IgD-negative memory B cell (primary cell): Measurements from ENCODE around the gene RAD51B. TPM values are rescaled to one million over a fixed set of nuclear protein-coding genes. Genes with fewer than 3 reads are reported as not detected.
A peak's percentile ranks its signal among the peaks of the same experiment; 100 is the strongest.

Experiments used
- H3K27ac Mint-ChIP-seq, 3 donors: one replicate each; pipeline ENCODE4 v1.8.0; 2020 to 2022; ENCODE audit warnings: mild to moderate bottlenecking in 3 of 3, mixed read lengths in 3 of 3, moderate library complexity in 1 of 3
- H3K27me3 Mint-ChIP-seq: one replicate; pipeline ENCODE4 v1.8.0; 2021; ENCODE audit warnings: mixed read lengths
- H3K36me3 Mint-ChIP-seq: one replicate; pipeline ENCODE4 v1.8.0; 2020; ENCODE audit warnings: mild to moderate bottlenecking, mixed read lengths
- H3K4me1 Mint-ChIP-seq, 3 donors: one replicate each; pipeline ENCODE4 v1.8.0; 2020 to 2022; ENCODE audit warnings: mixed read lengths in 3 of 3, mild to moderate bottlenecking in 1 of 3
- H3K4me3 Mint-ChIP-seq, 4 donors: one replicate each; pipeline ENCODE4 v1.8.0; 2020 to 2022; ENCODE audit warnings: mild to moderate bottlenecking in 4 of 4, mixed read lengths in 4 of 4, moderate library complexity in 3 of 4
- H3K9me3 Mint-ChIP-seq, 3 donors: one replicate each; pipeline ENCODE4 v1.8.0; 2020 to 2021; ENCODE audit warnings: mixed read lengths in 3 of 3, mild to moderate bottlenecking in 1 of 3
- polyA plus RNA-seq: library from polyadenylated mRNA; unstranded; fragments of 300-500 nt; fragmentation: Illumina TruSeq; gene quantifications from one replicate; pipeline ENCODE4 v1.2.3, GENCODE V29; 2021

The RAD51B gene
- polyA plus RNA-seq, 1 donor from 2014 or later = 24.9 TPM

DNA sequence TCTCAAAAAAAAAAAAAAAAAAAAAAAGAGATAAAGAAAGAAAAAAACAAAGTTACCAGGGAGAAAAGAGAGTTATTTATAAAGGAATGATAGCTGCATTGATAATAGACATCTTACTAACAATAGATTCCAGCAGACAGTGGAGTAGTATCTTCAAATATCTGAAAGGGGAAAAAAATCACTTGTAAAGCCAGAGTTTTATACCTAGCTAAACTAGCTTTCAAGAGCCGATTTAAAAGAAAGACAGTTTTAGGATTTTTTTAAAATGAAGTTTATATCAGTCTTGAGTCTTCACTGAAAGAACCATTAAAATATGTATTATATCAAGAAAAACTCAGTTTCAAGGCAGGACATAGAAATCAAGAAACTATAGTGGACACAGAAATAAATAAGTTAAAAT lies 710.9 kb downstream of the RAD51B start:
- no peaks in the 10 kb centered on the region for H3K27me3 Mint-ChIP-seq
- H3K27ac Mint-ChIP-seq = no peak overlapping the region
- peaks cover 4% of the 10 kb centered on the region for H3K36me3 Mint-ChIP-seq

DNA sequence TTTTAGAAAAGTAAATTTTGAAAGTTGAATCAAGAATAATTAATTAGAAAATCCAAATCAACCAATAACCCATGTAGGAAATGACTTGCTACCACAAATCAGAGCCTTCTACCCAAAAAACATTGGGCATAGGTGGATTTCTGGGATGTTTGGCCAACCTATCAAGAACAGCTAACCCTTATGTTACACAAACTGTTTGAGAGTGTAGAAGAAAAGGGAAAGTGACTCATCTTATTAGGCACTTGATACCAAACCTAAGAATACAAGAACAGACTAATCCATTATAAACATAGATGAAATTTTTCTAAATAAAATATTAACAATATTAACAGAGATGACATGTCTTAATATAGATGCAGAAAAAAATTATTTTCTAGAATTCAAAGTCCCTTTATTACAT lies 712.9 kb downstream of the RAD51B start:
- Mint-ChIP-seq H3K4me3 (no peak overlapping the region), H3K36me3 (peaks cover 4% of the 10 kb centered on the region), H3K9me3 (peaks cover 3 to 19% (median 4%) of the 10 kb centered on the region in 3 donors), H3K27me3 (no peaks in the 10 kb centered on the region), H3K4me1 (peaks cover 4 to 6% (median 6%) of the 10 kb centered on the region in 3 donors), H3K27ac (no peak overlapping the region)

More for the DNA sequence above, 710.9 kb downstream of the RAD51B start:
- H3K4me1 Mint-ChIP-seq = peaks cover 7 to 11% (median 9%) of the 10 kb centered on the region in 3 donors
- no peak overlapping the region for H3K4me3 Mint-ChIP-seq
- H3K9me3 Mint-ChIP-seq = peaks cover 3 to 19% (median 4%) of the 10 kb centered on the region in 3 donors

DNA sequence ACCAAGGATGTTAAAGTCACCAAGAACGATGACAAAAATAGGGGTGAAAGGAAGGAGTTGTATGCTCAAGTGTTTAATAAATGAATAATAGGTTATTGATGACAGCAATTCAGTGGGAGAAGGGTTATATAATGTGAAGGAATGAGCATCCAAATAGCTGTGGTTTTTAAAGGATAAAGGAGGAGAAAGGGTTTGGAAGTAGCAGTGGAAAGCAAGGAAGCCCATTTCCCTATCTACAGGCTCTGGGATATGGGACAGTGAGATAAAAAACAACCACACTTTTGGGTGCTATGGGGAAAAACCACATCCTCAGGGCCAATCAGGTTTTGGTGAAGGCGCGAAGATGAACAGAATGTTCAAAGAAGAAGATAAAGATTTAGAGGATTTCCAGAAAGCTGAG lies 714.7 kb downstream of the RAD51B start:
- H3K4me3 Mint-ChIP-seq = no peak overlapping the region
- no peaks in the 10 kb centered on the region for H3K27me3 Mint-ChIP-seq
- H3K4me1 Mint-ChIP-seq = peaks cover 0 to 4% (median 0%) of the 10 kb centered on the region in 3 donors
- H3K36me3 Mint-ChIP-seq = peaks cover 4% of the 10 kb centered on the region
- peak overlapping the region in 1 of 3 donors; percentile 6 for H3K27ac Mint-ChIP-seq
- H3K9me3 Mint-ChIP-seq = peaks cover 3 to 18% (median 4%) of the 10 kb centered on the region in 3 donors

DNA sequence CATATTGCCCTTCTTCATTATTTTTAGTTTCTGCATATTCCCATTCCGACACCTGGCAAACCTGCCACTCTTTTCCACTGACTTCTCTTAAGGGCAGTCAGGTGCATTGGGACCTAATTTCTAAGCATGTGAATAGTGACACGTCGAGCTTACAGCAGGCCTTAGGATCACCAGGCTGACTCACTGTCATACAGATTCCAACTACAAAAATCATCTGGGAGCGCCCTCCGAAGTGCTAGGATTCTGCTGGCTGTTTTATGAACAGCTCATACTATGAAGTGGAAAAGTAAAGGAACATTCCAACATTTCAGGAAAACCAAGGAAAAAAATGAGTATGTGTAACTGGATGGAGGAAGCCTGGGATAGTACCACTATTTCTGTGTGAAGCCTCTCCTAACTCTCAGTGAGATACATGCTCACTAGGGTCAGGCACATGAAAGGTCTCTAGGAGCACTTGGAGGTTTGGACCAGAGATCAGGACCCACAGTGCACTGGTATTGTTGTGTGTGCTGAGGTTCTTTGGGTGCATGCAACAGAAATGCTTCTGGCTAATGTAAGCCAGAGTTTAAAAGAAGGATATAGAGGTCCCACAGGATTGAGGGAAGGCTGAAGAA lies 715.9 kb downstream of the RAD51B start:
- H3K36me3 Mint-ChIP-seq = peaks cover 3% of the 10 kb centered on the region
- no peak overlapping the region for H3K4me3 Mint-ChIP-seq
- H3K9me3 Mint-ChIP-seq = peaks cover 0 to 11% (median 3%) of the 10 kb centered on the region in 3 donors
- H3K27me3 Mint-ChIP-seq = no peaks in the 10 kb centered on the region
- H3K4me1 Mint-ChIP-seq = peaks cover 0 to 4% (median 0%) of the 10 kb centered on the region in 3 donors
- H3K27ac Mint-ChIP-seq = no peak overlapping the region

DNA sequence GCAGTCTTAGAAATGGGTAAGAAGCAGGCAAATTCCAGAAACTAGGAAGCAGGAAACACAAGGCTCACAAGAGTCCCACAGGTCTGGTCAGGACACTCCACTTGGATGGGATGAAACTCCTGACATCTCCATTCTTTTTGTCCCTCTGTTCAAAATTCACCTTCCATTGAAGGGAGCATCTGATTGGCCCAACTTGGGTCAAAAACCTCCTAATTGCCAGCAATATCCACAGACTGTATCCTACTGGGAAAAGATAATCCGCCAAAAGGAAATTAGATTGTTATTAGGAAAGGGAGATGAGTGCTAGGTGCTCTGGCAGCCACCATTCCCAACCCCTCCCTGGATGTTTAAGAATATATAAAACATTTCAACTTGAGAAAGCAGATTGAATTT lies 716.4 kb downstream of the RAD51B start:
- no peak overlapping the region for H3K27ac Mint-ChIP-seq
- no peaks in the 10 kb centered on the region for H3K27me3 Mint-ChIP-seq
- peaks cover 0 to 8% (median 3%) of the 10 kb centered on the region in 3 donors for H3K9me3 Mint-ChIP-seq
- H3K4me3 Mint-ChIP-seq = no peak overlapping the region
- H3K36me3 Mint-ChIP-seq = peaks cover 5% of the 10 kb centered on the region
- peaks cover 0 to 4% (median 0%) of the 10 kb centered on the region in 3 donors for H3K4me1 Mint-ChIP-seq

DNA sequence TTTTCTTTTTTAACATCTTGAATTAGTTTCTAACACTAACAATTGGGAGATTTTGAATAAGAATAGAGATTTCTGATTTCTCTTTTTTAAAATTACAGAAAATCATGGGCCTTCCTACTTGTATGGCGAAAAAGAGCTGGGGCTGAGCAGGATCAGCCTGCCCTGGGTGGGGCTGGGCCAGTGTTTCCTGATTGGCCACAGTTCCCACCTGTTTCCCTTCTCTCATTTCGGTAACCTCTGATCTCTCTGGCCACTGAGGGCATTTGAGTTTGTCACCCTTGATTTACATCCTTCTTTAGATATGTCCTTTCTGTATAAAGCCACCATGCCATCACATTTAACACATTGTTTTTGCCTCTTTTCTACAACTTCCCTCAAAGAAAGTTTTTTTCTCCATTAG lies 719.1 kb downstream of the RAD51B start:
- Mint-ChIP-seq H3K4me1 (peaks cover 0 to 4% (median 0%) of the 10 kb centered on the region in 3 donors), H3K27ac (no peak overlapping the region), H3K9me3 (peaks cover 0 to 7% (median 6%) of the 10 kb centered on the region in 3 donors), H3K36me3 (peaks cover 3% of the 10 kb centered on the region), H3K27me3 (no peaks in the 10 kb centered on the region), H3K4me3 (no peak overlapping the region)

DNA sequence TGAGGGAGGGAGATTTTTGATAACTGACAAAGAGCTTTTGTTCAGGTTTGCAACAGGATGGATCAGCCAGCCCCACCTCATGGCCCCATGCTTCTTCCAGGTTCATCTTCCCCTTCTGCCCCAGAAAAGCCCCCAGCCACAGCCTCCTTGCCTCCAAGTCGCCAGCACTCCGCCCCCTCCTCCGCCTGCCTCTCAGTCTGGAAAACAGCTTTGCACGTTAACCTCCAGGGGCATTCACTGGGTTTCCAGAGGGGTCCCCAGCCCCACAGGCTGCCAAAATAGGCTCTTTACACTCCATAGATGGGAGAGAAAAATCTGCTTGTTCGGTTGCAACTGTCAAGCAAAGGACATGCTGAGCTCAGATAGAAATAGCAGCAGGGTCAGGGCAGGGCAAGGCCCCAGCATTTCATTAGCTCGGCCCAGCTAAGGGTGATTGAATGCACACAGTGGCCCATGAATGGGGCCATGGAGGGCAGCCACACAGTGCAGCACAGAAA lies 719.7 kb downstream of the RAD51B start:
- Mint-ChIP-seq H3K4me3 (no peak overlapping the region), H3K4me1 (peaks cover 0 to 4% (median 0%) of the 10 kb centered on the region in 3 donors), H3K9me3 (peaks cover 0 to 3% (median 1%) of the 10 kb centered on the region in 3 donors), H3K27me3 (no peaks in the 10 kb centered on the region), H3K36me3 (peaks cover 3% of the 10 kb centered on the region), H3K27ac (no peak overlapping the region)

DNA sequence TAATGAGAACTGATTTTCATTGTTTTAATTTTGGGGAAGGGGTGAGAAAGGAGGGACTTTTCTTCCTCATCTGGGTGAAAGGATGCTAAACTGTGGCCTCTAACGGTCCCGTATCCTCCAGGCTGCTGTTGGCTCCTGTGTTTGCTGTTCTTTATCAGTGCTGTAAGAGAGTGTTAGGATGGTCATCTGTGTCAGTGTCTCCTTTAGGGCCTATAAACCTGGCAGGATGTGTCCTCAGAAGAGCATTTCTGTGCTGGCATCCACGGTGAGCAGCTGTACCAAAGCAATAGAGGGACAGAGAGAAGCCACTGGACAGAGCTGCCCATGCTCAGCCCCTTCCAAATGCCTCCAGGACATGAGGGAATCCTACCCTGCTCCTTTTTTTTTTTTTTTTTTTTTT lies 720.2 kb downstream of the RAD51B start:
- Mint-ChIP-seq H3K27me3 (no peaks in the 10 kb centered on the region), H3K4me1 (peaks cover 0 to 4% (median 0%) of the 10 kb centered on the region in 3 donors), H3K9me3 (peaks cover 0 to 3% (median 0%) of the 10 kb centered on the region in 3 donors), H3K36me3 (peaks cover 3% of the 10 kb centered on the region), H3K4me3 (no peak overlapping the region), H3K27ac (no peak overlapping the region)

DNA sequence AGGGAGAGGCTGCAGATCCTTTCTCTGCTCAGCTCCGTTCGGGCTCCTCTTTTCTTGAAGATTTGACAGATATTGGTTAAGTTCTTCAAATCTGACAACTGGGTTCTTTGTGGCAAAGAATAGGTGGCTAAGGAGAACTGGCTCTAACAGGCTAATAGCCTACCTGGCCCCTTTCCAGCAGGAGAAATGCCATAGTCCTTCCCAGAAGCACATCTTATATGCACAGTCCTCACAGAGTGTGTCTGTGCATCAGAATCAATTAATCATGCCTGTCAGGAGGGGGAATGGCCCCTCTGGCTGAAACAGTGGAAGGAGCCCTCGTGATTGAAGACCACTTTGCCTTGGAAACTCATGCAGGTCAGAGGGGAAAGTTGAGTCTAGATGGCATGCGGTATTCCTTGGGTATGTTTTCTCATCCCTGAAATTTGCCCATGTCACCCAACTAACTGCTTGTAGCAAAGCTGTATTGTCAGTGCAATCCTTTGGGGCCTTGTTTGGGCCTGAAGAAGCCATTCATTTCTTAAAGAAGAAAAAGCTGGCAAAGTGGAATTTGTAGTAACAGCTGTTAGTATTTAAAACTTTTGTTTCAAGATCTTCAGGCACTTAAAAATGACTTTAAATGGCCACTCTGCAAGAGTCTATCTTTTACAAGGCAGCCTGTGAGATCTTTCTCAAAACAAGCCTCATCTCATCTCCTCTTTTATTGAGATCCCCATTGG lies 721.8 kb downstream of the RAD51B start:
- H3K4me3 Mint-ChIP-seq = no peak overlapping the region
- H3K27ac Mint-ChIP-seq = no peak overlapping the region
- H3K27me3 Mint-ChIP-seq = no peaks in the 10 kb centered on the region
- H3K4me1 Mint-ChIP-seq = peaks cover 0 to 2% (median 0%) of the 10 kb centered on the region in 3 donors
- H3K36me3 Mint-ChIP-seq = peaks cover 3% of the 10 kb centered on the region
- peaks cover 0 to 3% (median 0%) of the 10 kb centered on the region in 3 donors for H3K9me3 Mint-ChIP-seq

DNA sequence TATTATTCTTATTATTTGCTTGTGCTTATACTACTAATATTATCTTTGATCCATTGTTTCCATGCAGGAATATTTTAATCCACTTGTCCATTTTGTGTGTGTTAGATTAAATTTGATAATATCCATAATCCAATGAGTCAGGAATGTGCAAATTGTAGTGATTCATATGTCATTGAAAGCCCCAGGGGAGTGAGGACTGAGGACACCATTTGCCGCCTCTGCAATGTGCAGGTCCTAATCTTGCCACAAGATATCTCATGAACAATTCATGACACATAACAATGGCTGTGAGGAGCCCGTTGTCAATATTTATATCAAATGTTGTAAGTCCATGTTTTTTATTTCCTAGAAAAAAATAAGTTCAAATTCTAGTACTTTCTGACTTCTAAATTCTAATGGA lies 722.8 kb downstream of the RAD51B start:
- Mint-ChIP-seq H3K9me3 (peaks cover 0 to 3% (median 0%) of the 10 kb centered on the region in 3 donors), H3K27ac (no peak overlapping the region), H3K4me3 (no peak overlapping the region), H3K36me3 (peaks cover 3% of the 10 kb centered on the region), H3K27me3 (no peaks in the 10 kb centered on the region), H3K4me1 (peaks cover 0 to 4% (median 2%) of the 10 kb centered on the region in 3 donors)

DNA sequence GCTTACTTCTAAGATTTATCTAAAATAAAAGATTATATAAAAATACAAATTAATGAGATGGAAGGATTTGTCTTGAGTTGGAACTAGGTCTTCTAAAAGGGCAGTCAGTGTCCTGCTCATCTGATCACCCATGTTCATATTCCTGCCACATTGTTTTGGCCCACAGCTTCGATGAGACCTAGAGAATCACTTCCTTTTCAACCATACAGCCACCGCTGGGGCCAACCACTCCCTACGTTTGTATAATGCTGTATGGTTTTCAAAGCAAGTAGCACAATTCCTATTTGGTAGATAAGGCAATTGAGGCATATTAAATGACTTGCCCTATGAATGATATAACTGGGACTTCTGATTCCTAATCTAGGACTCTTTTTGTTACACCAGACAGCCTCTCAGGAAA lies 723.9 kb downstream of the RAD51B start:
- H3K27me3 Mint-ChIP-seq = no peaks in the 10 kb centered on the region
- peaks cover 0 to 4% (median 2%) of the 10 kb centered on the region in 3 donors for H3K4me1 Mint-ChIP-seq
- no peak overlapping the region for H3K4me3 Mint-ChIP-seq
- H3K9me3 Mint-ChIP-seq = peaks cover 0 to 3% (median 0%) of the 10 kb centered on the region in 3 donors
- peaks cover 3% of the 10 kb centered on the region for H3K36me3 Mint-ChIP-seq
- H3K27ac Mint-ChIP-seq = no peak overlapping the region

DNA sequence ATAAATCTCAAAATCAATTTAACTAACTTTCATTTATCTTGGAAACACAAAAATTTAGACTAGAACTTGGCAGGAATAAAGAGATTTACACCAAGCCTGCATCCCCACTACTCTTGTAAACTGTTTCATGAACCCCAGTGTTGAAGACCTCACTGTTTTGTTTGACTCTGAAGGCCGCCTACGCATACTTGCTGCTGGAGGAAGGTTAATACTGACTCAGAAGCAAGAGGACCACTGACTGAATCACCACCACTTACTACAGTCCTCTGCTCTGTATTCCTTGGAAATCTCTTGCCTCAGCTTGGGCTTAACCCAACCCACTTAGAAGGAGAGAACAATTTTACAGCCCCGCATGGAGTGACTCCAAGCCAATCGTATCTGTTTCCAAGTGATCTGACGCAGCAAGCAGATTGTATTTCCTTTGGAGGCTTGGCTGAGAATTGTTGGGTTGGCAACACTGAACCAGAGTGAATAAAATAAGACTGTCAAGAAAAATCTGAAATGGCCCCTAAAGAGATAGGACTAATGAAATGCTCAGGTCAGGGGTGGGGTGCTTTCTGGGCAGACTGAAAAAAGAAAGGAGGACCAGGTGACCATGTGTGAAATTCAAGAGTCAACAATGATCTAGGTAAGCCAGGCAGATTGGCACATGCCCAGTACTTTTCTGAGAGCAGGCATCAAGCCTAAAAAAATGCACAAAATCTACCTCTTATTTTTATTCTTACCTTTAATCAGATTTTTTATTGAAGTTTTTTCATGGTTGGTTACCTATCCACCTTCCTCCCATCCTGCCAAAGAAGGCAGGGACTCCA lies 724.7 kb downstream of the RAD51B start:
- Mint-ChIP-seq H3K27ac (no peak overlapping the region), H3K36me3 (peaks cover 3% of the 10 kb centered on the region), H3K9me3 (peaks cover 0 to 3% (median 0%) of the 10 kb centered on the region in 3 donors), H3K27me3 (no peaks in the 10 kb centered on the region), H3K4me1 (peaks cover 0 to 4% (median 0%) of the 10 kb centered on the region in 3 donors), H3K4me3 (no peak overlapping the region)

DNA sequence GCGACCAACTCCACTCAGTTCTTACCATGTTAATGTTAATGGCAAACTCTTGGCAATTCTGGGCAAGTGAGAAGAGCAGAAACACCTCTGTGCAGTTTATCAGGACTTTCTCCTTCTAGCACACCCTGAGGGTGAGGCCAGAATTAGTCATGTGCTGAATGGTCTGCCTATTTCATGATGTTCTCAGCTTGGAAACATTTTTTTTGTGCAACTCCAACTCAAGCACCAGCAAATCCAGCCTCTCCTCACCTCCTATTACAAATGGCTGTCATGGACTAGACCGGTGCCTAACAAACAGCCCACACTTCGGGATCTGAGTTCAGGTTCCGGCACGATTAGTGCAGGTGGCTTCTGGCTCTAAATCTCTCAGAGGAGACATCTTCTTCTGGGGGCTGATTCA lies 727.3 kb downstream of the RAD51B start:
- Mint-ChIP-seq H3K36me3 (no peaks in the 10 kb centered on the region), H3K27me3 (no peaks in the 10 kb centered on the region), H3K9me3 (peaks cover 0 to 3% (median 0%) of the 10 kb centered on the region in 3 donors), H3K27ac (peak overlapping the region in 1 of 3 donors; percentile 34), H3K4me3 (no peak overlapping the region), H3K4me1 (peaks cover 0 to 6% (median 3%) of the 10 kb centered on the region in 3 donors)

DNA sequence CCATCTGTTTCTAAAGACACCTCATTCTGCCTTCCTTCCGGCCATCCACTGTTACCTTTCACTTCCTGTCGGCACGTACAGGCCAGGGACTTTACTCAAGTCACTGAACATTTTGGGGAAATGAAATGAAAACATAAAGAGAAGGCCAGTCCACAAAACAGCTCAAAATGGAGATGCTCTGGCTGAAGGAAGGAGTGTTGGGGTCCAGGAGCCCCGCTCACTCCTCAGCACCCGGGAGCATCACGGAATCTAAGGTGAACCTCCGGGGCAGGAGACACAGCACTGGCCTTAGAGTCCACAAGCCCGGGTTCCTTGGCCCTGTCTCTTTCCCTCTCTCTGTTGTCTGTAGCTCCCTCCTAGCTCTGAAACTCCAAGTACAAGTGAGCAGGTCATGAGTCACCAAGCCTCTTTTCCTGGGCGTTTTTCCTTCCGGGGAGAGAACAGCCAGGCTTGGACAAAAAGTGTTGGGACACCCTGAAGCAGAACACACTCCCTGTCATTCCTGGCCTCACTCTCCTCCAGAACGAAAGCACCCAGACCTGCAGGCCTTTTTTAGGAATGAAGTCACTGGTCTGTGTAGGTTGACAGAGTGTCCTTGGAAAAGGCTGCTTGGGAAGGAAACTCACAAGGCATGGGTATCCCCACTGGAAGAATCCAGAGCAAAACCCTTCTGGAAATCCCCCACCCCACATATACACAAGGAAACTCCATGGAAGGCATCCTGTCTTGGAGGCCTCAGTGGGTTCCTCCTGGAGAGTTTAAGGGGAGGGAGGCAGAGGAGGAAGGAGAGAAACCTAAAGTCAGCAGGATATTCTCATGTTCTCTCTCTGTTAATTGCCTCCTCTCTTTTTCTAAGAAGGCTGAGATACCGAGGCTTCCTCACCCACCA lies 728.0 kb downstream of the RAD51B start:
- H3K36me3 Mint-ChIP-seq = no peaks in the 10 kb centered on the region
- H3K4me3 Mint-ChIP-seq = no peak overlapping the region
- H3K27me3 Mint-ChIP-seq = no peaks in the 10 kb centered on the region
- H3K4me1 Mint-ChIP-seq = peaks cover 6 to 14% (median 7%) of the 10 kb centered on the region in 3 donors
- peaks cover 0 to 3% (median 0%) of the 10 kb centered on the region in 3 donors for H3K9me3 Mint-ChIP-seq
- H3K27ac Mint-ChIP-seq = peak overlapping the region in 1 of 3 donors; percentile 23
